ENCODE data around the gene CYB5B.
"Not testable (repeated sequence)": the region's sequence is repeated elsewhere in the genome, so short reads cannot be mapped to it uniquely, and the experiment has no call there.

CYB5B gene

GRCh38 chr16:69410219-69410990 is 14.0 kb upstream of the CYB5B start:
- DNase-seq (ENCODE audit: low read depth), result no peak

GRCh38 chr16:69411064-69411985 is 13.1 kb upstream of the CYB5B start:
- no peak for DNase-seq (ENCODE audit: low read depth)

GRCh38 chr16:69412287-69412686 is 12.1 kb upstream of the CYB5B start:
- no peak for DNase-seq (ENCODE audit: low read depth)

GRCh38 chr16:69413045-69413664 is 11.3 kb upstream of the CYB5B start:
- DNase-seq (ENCODE audit: low read depth), result no peak

GRCh38 chr16:69417520-69418199 is 6.8 kb upstream of the CYB5B start:
- no peak for DNase-seq (ENCODE audit: low read depth)

GRCh38 chr16:69419956-69420355 is 4.5 kb upstream of the CYB5B start:
- DNase-seq (ENCODE audit: low read depth), result no peak

- DNase-seq (ENCODE audit: low read depth), result no peak
Observed at GRCh38 chr16:69423189-69423588, 1.2 kb upstream of the CYB5B start.

- DNase-seq (ENCODE audit: low read depth), result no peak
Observed at GRCh38 chr16:69424935-69425784, 741 bp downstream of the CYB5B start.

- no peak for DNase-seq (ENCODE audit: low read depth)
Observed at GRCh38 chr16:69428652-69429051, 4.2 kb downstream of the CYB5B start.

- DNase-seq (ENCODE audit: low read depth), result not testable (repeated sequence)
Observed at GRCh38 chr16:69429058-69429640, 4.7 kb downstream of the CYB5B start.

- DNase-seq (ENCODE audit: low read depth), result no peak
Observed at GRCh38 chr16:69431948-69432468, 7.6 kb downstream of the CYB5B start.

- DNase-seq (ENCODE audit: low read depth), result no peak
Observed at GRCh38 chr16:69434066-69434465, 9.6 kb downstream of the CYB5B start.

- DNase-seq (ENCODE audit: low read depth), result no peak
Observed at GRCh38 chr16:69435977-69436820, 11.8 kb downstream of the CYB5B start.

- DNase-seq (ENCODE audit: low read depth), result no peak
Observed at GRCh38 chr16:69436896-69437295, 12.5 kb downstream of the CYB5B start.

GRCh38 chr16:69438465-69438864 is 14.0 kb downstream of the CYB5B start:
- DNase-seq (ENCODE audit: low read depth), result no peak

- no peak for DNase-seq (ENCODE audit: low read depth)
Observed at GRCh38 chr16:69440250-69440649, 15.8 kb downstream of the CYB5B start.

GRCh38 chr16:69441030-69441429 is 16.6 kb downstream of the CYB5B start:
- not testable (repeated sequence) for DNase-seq (ENCODE audit: low read depth)

- DNase-seq (ENCODE audit: low read depth), result no peak
Observed at GRCh38 chr16:69443927-69444631, 19.7 kb downstream of the CYB5B start.

All from stimulated activated CD8-positive, alpha-beta memory T cell treated with anti-CD3 and anti-CD28 coated beads, Interleukin-12 subunit alpha, Interleukin-12 subunit beta, amount 100 ng/mL, for 1 hour (primary cell).